Left forelimb (tissue), 1 donor: ENCODE data around the gene FAM170B.

ENCODE experiments used
- DNase-seq: peaks from one replicate; pipeline ENCODE4 v3.0.0-alpha.2; 2018; ENCODE audit warnings: low spot score

The FAM170B gene

GRCh38 chr10:49152037-49152436 is 18.2 kb upstream of the FAM170B start:
- no peak for DNase-seq

- no peak for DNase-seq
Observed at GRCh38 chr10:49151481-49151880, 17.7 kb upstream of the FAM170B start.

- DNase-seq = no peak
Observed at GRCh38 chr10:49151025-49151445, 17.2 kb upstream of the FAM170B start.

GRCh38 chr10:49150426-49150825 is 16.6 kb upstream of the FAM170B start:
- DNase-seq = no peak

GRCh38 chr10:49149881-49150280 is 16.1 kb upstream of the FAM170B start:
- no peak for DNase-seq

- DNase-seq = peak; percentile 82
Observed at GRCh38 chr10:49144058-49144720, 10.4 kb upstream of the FAM170B start.

GRCh38 chr10:49143249-49143648 is 9.4 kb upstream of the FAM170B start:
- no peak for DNase-seq

GRCh38 chr10:49141541-49142332 is 7.9 kb upstream of the FAM170B start:
- DNase-seq = no peak

GRCh38 chr10:49140304-49141177 is 6.7 kb upstream of the FAM170B start:
- no peak for DNase-seq

GRCh38 chr10:49139846-49140195 is 6.0 kb upstream of the FAM170B start:
- DNase-seq = no peak

GRCh38 chr10:49139028-49139845 is 5.4 kb upstream of the FAM170B start:
- DNase-seq = no peak

- DNase-seq = peak; percentile 83
Observed at GRCh38 chr10:49138361-49138891, 4.6 kb upstream of the FAM170B start.

- no peak for DNase-seq
Observed at GRCh38 chr10:49136525-49136924, 2.7 kb upstream of the FAM170B start.

- no peak for DNase-seq
Observed at GRCh38 chr10:49135575-49136313, 1.9 kb upstream of the FAM170B start.

- DNase-seq = no peak
Observed at GRCh38 chr10:49134327-49134726, 506 bp upstream of the FAM170B start.

GRCh38 chr10:49132362-49132737 is 1.5 kb downstream of the FAM170B start:
- DNase-seq = no peak

- DNase-seq = no peak
Observed at GRCh38 chr10:49131507-49132361, 2.1 kb downstream of the FAM170B start.

- no peak for DNase-seq
Observed at GRCh38 chr10:49129376-49129775, 4.4 kb downstream of the FAM170B start.

- no peak for DNase-seq
Observed at GRCh38 chr10:49128854-49129253, 5.0 kb downstream of the FAM170B start.
